NOMO-1 treated with dmso at 0.1 percent for 144 hours (cell line): ENCODE results near the gene DMPK.
"Not testable (repeated sequence)": the region's sequence is repeated elsewhere in the genome, so short reads cannot be mapped to it uniquely, and the experiment has no call there.

Experiments used
- DNase-seq: peaks from one replicate; lab custom pipeline; 2025; ENCODE audit not compliant: unreplicated experiment; lab: John Stamatoyannopoulos, UW

Gene DMPK

GRCh38 chr19:45769821-45770191 is 12.5 kb downstream of the DMPK start:
- no peak for DNase-seq

GRCh38 chr19:45768984-45769782 is 13.1 kb downstream of the DMPK start, which contains the start of gene SIX5:
Gene SIX5 (minus strand): TSS chr19:45769252. CDS start chr19:45768844, 408 bp downstream.
- peak; percentile 92 for DNase-seq

DNA sequence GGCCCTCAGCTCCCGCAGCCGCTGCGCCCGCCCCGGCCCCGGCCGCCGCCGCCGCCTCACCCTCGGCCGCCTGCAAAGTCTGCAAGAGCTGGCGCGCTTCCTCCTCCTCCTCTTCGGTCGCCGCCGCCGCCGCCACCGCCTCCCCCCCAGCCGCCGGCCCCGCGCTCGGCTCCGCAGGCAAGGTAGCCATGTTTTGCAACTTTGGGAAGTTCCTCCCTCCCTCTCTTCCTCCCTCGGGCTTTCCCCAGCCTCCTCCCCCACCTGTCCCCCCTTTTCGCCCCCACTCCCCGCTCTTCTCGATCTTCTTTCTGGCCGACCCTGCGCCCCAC is 13.7 kb downstream of the DMPK start:
- DNase-seq = no peak

GRCh38 chr19:45767881-45768654 is 14.2 kb downstream of the DMPK start:
- no peak for DNase-seq

DNA sequence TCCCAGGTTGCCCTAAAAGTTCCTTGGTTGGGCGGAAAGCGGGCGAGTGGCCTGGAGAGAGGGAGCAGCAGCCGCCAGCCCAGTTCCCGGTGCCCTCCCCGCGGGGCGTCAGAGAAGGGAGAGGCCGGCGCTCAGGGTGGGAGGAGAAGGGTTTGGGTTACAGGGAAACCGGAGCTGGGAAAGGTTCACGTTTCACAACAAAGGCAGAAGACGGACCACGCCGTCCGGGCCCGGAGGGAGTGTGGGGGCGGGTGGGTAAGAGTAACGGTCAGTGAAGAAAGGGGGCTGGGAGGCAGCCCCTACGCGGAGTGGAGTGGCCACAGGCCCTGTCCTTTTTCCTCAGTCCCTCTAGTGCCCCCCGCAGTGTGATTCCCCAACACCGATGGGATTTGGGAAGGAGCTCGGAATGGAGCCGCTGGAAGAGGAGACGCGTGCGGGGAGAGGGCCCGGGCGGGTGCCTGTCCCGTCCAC is 14.8 kb downstream of the DMPK start:
- no peak for DNase-seq

DNA sequence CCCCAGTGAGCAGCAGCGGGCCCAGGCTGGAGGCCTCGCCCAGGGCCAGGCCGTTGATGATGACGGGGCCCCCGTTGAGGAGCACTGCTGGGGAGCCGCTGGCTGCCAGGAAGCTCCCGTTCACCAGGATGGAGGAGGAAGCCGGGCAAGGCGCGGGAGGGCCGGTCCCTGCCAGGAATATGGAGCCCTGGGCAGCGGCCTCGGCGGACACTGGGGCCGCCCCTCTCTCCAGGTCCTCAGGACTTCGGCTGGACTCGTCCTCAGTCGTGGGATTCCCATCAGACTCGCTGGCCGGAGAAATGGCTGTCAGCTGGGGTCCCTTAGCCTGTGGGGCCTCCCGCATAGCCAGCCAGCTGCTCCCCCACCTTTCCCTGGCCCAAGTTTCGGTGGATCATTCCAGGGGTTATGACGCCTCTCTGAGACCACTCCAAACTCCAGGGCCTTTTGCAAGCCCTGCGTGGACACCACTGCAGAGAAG is 15.4 kb downstream of the DMPK start:
- no peak for DNase-seq

- DNase-seq = no peak
Observed at GRCh38 chr19:45766296-45766868, 15.9 kb downstream of the DMPK start.

DNA sequence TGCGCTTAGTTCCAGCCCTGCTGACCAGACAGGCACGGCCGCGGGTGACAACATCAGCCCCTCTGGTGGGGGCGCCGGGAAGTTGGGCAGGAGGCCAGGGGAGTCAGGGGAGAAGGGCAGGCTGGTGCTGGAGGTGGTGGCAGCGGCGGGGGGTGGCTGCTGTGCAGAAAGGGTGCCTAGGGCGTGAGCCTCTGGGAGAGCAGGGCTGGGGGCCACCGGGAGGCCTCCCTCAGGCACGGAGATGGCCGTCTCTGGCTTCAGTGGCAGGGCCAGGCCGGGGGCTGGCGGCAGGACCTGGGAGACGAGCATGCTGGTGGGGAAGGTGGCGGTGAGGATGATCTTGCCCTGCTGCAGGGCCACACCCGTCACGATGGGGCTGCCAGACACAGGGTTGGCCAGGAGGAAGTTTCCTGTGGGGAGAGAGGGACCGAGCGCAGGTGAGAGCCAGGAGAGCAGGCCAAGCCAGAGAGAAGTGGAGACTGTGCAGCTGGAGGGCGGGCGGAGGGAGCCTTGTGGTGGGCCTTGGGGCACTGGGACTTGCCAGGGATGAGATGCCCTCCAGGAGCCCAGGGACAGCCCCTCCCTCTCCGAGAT is 16.5 kb downstream of the DMPK start:
- no peak for DNase-seq

DNA sequence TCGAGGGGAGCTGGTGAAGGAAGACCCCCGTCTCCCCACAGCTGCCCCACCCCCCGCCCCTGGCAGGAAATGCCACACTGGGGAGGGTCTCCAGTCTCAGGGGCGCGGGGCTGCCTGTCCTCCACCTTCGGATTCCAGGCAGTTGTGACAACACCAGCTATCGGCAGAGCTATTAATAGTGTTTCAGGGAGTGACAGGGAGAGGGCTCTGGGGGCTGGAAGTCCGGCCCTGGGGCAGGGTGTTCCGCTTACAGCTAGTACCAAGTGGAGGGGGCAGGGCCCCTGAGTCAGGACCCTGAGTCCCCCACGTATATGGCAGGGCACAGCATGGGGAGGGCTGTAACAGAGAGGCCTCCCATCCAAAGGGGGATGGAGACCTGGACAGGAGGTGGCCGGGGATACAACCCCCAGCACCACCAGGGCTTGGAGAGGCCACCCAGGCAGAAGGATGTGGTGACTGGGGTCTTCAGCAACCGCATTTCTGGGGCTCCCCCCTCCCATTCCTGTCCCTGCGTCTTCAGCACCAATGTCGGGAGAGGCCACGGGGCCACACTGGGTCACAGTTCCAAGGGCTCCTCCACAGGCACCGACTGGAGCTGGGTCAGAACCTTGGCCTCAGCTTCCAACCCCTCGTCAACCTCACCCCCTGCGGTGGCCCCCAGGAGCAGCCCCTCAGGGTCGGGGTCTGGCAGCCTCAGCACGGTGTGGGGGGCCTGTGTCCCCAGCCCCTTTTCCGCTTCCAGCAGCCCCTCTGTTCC is 17.2 kb downstream of the DMPK start:
- no peak for DNase-seq

- DNase-seq = no peak
Observed at GRCh38 chr19:45764475-45764874, 17.8 kb downstream of the DMPK start.

DNA sequence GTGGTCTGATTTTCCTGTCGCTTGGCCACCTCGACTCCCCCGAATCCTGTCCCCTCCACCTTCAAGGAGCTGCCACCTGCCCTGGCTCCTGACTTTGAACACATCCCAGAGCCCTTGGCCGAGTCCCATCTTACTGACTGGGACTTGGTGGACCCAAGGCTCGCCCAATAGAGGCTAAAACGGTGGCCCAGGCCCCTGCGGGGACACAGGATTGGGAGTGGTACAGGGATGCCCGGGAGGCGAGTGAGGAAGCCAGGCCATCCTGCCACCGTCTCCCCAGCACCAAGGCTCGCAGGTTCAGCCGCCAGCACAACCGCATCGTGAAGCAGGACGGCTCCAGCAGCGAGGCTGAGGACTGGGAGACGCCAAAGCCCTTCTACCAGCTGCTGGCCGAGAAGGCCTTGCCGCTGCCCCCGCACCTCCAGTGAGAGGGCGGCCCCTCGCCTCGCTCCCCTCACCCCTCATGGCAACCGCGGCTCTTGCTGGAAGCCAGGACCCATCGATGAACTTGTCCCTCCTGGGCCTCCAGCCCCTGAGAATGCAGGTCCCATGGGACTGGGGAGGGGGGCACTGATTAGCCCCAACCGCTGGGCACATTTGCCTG is 18.5 kb downstream of the DMPK start:
- no peak for DNase-seq

- DNase-seq = no peak
Observed at GRCh38 chr19:45762870-45763631, 19.2 kb downstream of the DMPK start.

GRCh38 chr19:45761714-45762113 is 20.6 kb downstream of the DMPK start:
- DNase-seq = no peak

DNA sequence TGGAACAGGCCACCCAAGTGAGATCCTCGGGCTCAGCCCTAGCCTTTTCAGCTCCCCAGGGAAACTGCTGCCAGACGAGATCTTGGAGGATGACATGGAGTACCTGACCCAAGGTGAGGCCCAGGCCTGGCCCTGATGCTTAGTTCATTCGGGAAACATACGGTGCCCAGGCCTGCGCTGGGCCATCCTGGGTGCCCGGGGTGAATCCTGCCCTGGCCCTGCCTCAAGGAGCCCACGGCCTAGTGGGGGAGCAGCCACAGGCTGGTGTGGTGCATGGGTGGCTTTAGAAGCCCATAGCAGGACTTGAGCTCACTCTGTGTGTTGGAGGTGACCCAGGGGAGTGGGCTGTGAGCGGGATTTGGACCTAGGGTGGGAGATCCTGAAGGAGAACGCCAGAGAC is 23.4 kb downstream of the DMPK start:
- no peak for DNase-seq

DNA sequence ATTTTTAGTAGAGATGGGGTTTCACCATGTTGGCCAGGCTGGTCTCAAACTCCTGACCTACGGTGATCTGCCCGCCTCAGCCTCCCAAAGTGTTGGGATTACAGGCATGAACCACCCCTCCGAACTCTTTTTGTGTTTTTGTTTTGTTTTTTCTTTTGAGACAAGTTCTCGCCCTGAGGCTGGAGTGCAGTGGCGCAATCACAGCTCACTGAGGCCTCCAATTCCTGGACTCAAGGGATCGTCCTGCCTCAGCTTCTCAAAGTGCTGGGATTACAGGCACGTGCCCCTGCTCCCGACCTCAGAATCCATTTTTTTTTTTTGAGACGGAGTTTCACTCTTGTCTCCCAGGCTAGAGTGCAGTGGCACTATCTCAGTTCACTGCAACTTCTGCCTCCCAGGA is 24.6 kb downstream of the DMPK start:
- DNase-seq = no peak

DNA sequence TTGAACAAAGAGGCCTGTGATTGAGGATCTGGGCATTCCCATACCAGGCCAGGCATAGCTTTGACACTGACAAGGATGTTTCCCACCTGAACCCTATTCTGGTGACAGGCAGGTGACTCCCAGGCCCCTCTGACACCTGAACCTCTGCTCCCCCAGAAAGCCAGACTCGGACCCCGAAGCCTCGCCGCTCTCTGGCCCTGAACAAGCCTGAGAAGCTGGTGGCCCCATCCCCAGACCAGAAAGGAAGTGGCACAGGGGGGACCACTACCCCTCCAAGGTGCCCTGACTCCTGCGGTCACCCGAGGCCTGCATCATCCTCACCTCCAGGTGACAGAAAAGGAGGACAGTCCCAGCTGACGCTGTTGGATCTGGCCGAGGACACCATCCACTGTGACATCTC is 28.0 kb downstream of the DMPK start:
- DNase-seq = no peak

DNA sequence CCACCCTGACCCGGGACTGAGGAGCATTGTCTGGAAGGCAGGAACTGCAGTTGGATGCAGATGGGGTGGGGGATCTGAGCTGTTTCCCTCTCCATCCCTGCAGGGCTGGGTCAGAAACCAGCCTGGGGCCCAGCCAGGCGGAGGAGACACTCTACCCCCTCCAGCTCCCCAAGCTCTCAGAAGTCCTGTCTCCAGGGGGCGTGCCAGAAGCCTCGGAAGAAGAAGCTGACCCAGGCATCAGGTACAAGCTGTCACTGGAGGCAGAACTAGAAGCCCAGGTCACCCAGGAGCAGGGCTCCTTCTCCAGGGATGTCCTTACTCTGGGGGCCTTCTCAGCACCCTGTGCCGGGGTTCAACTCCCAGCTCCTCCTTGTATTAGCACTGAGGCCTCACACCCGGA is 28.7 kb downstream of the DMPK start:
- DNase-seq = no peak

- DNase-seq = no peak
Observed at GRCh38 chr19:45752639-45753038, 29.7 kb downstream of the DMPK start.

DNA sequence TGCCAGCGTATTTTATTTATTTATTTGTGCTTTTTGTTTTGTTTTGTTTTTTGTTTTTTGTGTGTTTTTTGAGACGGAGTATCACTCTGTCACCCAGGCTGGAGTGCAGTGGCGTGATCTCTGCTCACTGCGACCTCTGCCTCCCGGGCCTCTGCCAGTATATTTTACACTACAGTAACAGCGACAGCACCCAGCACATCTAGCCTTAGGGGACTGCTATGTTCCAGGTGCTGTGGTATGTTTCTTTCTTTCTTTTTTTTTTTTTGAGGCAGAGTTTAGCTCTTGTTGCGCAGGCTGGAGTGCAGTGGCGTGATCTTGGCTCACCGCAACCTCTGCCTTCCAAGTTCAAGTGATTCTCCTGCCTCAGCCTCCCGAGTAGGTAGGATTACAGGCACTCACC is 30.8 kb downstream of the DMPK start:
- DNase-seq = not testable (repeated sequence)

DNA sequence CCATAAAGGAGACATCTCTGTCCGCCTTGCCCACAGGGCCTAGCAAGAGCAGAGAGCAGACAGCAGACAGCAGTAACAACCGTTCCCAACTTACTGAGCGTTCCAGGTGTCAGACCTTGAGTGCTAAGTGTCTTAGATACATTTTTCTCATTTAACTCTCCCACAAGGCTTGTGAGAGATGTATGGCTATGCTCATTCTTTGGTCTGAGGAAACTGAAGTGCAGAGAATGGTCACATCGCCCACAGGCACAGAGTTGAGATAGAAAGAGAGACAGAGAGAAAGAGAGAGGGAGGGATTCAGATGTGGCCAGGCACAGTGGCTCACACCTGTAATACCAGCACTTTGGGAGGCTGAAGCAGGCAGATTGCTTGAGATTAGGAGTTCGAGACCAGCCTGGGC is 34.8 kb downstream of the DMPK start:
- DNase-seq = no peak
